Ishikawa (cell line): ENCODE results near the gene CFAP20DC.

Experiments
- CEBPB ChIP-seq: IDR thresholded peaks from 2 replicates; pipeline ENCODE4 v1.6.1; 2012
- CREB1 ChIP-seq: IDR thresholded peaks from 2 replicates; pipeline ENCODE4 v1.6.1; 2012; ENCODE audit warnings: low read depth
- EGR1 ChIP-seq: IDR thresholded peaks from 2 replicates; pipeline ENCODE4 v1.6.1; 2012
- EP300 ChIP-seq: IDR thresholded peaks from 2 replicates; pipeline ENCODE4 v1.6.1; 2012; ENCODE audit warnings: borderline replicate concordance
- FOXM1 ChIP-seq: IDR thresholded peaks from 2 replicates; pipeline ENCODE4 v1.6.1; 2012; ENCODE audit warnings: low read depth, borderline replicate concordance
- NFIC ChIP-seq: IDR thresholded peaks from 2 replicates; pipeline ENCODE4 v1.6.1; 2012
- RAD21 ChIP-seq: IDR thresholded peaks from 2 replicates; pipeline ENCODE4 v1.6.1; 2012; ENCODE audit warnings: low read depth
- TAF1 ChIP-seq: IDR thresholded peaks from 2 replicates; pipeline ENCODE4 v1.6.1; 2012; ENCODE audit warnings: low read depth, mild to moderate bottlenecking
- TCF12 ChIP-seq: IDR thresholded peaks from 2 replicates; pipeline ENCODE4 v1.6.1; 2012; ENCODE audit warnings: low read depth
- TEAD4 ChIP-seq: IDR thresholded peaks from 2 replicates; pipeline ENCODE4 v1.6.1; 2012
- YY1 ChIP-seq: IDR thresholded peaks from 2 replicates; pipeline ENCODE4 v1.6.1; 2012; ENCODE audit warnings: low read depth
- ZBTB7A ChIP-seq: IDR thresholded peaks from 2 replicates; pipeline ENCODE4 v1.6.1; 2012; ENCODE audit warnings: low read depth
- TF ChIP-seq, protein P1 (sequence below): IDR thresholded peaks from 2 replicates; pipeline ENCODE4 v1.6.1; 2012; ENCODE audit warnings: low read depth, mild to moderate bottlenecking
- TF ChIP-seq, protein P2 (sequence below): IDR thresholded peaks from 2 replicates; pipeline ENCODE4 v1.6.1; 2012
- TF ChIP-seq, protein P3 (sequence below): IDR thresholded peaks from 2 replicates; pipeline ENCODE4 v1.6.1; 2012

Gene CFAP20DC

DNA sequence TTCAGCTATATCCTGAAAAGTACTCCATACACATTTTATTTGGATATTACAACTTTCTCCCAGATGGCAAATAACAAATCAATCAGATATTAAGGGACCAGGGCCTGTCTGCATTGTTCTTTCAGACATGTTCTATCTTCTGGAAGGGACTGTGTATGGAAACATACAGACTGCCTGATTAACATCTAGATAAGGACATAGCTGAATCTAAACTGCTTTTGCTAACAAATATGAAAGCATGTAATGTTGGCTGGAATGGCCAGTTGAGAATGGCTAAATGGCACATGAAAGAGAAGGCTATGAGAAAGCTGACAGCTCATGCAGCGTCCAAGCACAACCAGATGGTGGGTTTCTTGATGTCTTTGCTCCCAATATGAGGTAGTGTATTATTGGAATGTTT lies 149.4 kb downstream of the CFAP20DC start:
- TF ChIP-seq, protein P1, sequence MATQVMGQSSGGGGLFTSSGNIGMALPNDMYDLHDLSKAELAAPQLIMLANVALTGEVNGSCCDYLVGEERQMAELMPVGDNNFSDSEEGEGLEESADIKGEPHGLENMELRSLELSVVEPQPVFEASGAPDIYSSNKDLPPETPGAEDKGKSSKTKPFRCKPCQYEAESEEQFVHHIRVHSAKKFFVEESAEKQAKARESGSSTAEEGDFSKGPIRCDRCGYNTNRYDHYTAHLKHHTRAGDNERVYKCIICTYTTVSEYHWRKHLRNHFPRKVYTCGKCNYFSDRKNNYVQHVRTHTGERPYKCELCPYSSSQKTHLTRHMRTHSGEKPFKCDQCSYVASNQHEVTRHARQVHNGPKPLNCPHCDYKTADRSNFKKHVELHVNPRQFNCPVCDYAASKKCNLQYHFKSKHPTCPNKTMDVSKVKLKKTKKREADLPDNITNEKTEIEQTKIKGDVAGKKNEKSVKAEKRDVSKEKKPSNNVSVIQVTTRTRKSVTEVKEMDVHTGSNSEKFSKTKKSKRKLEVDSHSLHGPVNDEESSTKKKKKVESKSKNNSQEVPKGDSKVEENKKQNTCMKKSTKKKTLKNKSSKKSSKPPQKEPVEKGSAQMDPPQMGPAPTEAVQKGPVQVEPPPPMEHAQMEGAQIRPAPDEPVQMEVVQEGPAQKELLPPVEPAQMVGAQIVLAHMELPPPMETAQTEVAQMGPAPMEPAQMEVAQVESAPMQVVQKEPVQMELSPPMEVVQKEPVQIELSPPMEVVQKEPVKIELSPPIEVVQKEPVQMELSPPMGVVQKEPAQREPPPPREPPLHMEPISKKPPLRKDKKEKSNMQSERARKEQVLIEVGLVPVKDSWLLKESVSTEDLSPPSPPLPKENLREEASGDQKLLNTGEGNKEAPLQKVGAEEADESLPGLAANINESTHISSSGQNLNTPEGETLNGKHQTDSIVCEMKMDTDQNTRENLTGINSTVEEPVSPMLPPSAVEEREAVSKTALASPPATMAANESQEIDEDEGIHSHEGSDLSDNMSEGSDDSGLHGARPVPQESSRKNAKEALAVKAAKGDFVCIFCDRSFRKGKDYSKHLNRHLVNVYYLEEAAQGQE, result no peak
- TF ChIP-seq YY1, result no peak
- TF ChIP-seq EP300, result no peak
- TF ChIP-seq FOXM1, result no peak
- no peak for TF ChIP-seq EGR1
- TF ChIP-seq RAD21, result no peak
- TF ChIP-seq TEAD4, result no peak
- no peak for TF ChIP-seq CEBPB
- no peak for TF ChIP-seq TCF12
- no peak for TF ChIP-seq CREB1
- TF ChIP-seq NFIC, result no peak
- TF ChIP-seq, protein P2, sequence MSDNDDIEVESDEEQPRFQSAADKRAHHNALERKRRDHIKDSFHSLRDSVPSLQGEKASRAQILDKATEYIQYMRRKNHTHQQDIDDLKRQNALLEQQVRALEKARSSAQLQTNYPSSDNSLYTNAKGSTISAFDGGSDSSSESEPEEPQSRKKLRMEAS, result no peak

DNA sequence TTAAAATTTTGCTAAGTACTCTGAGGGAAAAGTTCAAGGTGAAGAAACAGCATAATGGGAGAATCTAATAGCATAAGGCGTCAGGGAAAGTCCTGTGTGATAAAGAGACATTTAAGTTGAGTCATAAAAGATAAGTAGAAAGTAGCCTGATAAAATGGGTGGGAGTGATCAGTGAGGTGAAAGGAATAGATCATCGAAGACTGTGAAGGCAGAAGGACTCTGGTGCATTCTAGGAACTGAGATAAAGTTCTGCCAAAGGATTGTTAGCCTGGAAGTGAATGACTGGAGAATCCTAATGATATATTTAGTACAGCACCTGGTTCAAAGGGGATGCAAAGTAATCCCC lies 149.9 kb downstream of the CFAP20DC start:
- TF ChIP-seq, protein P1, result no peak
- no peak for TF ChIP-seq RAD21

DNA sequence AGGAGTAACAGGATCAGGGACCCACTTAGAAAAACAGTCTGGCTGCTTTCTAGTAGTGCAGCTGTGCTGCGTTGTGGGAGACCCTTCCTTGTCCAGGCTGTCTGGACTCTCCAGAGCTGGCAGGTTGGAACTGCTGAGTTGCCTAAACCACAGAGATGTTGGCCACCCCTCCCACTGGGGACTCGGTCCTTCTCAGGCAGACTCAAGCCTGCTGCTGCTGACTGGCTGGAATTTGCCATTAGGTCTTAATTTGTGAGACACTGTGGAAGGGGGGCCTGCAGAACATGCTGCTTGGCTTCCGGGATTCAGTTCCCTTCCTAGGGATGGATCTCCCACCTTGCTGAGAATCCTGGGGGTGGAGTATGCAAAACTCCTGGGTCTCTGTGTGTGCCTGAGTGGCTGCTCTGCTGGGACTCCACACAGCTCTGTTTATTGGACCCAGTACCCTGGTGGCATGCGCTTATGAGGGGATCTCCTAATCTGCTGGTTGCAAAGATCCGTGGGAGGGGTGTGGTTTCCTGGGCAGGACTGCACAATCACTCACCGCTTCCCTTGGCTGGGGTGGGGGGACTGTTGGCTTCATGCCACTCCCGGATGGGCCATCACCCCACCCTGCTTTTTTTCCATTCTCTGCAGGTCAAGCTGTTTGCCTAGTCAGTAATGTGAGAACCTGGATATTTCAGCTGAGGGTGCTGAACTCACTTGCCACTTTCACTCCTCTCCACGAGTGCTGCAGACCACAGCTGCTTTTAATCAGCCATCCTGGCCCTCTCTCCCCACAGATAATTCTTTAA lies 150.5 kb downstream of the CFAP20DC start:
- TF ChIP-seq NFIC (no peak), CEBPB (no peak), EP300 (no peak), RAD21 (no peak)
- TF ChIP-seq, protein P2, result no peak
- TF ChIP-seq, protein P1, result no peak

DNA sequence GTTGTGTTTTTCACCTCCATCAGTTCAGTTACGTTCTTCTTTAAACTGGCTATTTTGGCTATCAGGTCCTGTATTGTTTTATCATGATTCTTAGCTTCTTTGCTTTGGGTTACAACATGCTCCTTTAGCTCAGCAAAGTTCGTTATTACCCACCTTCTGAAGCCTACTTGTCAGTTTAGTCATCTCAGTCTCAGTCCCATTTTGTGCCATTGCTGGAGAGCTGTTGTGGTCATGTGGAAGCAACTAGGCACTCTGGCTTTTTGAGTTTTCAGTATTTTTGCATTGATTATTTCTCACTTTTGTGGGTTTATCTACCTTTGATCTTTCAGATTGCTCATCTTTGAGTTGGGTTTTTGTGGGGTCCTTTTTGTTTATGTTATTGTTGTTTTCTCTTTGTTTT lies 151.3 kb downstream of the CFAP20DC start:
- no peak for TF ChIP-seq CEBPB

DNA sequence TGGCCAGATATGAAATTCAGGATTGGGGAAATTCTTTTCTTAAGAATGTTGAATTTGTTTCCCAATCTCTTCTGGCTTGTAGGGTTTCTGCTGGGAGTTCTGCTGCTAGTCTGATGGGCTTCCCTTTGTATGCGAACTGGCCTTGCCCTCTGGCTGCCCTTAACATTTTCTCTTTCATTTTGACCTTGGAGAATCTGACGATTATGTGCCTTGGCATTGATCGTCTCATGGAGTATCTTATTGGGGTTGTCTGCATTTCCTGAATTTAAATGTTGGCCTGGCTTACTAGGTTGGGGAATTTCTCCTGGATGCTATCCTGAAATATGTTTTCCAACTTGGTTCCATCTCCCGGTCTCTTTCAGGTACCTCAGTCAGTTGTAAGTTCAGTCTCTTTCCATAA lies 152.2 kb downstream of the CFAP20DC start:
- TF ChIP-seq, protein P1, result no peak
- no peak for TF ChIP-seq YY1
- no peak for TF ChIP-seq NFIC
- no peak for TF ChIP-seq ZBTB7A
- TF ChIP-seq, protein P3, sequence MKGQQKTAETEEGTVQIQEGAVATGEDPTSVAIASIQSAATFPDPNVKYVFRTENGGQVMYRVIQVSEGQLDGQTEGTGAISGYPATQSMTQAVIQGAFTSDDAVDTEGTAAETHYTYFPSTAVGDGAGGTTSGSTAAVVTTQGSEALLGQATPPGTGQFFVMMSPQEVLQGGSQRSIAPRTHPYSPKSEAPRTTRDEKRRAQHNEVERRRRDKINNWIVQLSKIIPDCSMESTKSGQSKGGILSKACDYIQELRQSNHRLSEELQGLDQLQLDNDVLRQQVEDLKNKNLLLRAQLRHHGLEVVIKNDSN, result no peak
- TF ChIP-seq TAF1, result no peak
- TF ChIP-seq TEAD4, result no peak
- TF ChIP-seq FOXM1, result no peak
- TF ChIP-seq CREB1, result no peak
